HepG2 (cell line): ENCODE results near the gene KLHL3.

Experiments used
- CREM ChIP-seq, 2 experiments: sonication (generic) in 1 of 2; formaldehyde crosslinking in 1 of 2; IDR thresholded peaks; 2 replicates each; pipeline versions ENCODE4 v1.4.0 to v1.6.1; 2016 to 2020; ENCODE audit warnings: antibody characterized with exemption in 1 of 2, mild to moderate bottlenecking in 1 of 2, missing genetic modification reagents in 1 of 2
- HOXA7 ChIP-seq: sonication (generic); formaldehyde crosslinking; IDR thresholded peaks from 2 replicates; pipeline ENCODE4 v1.8.1; 2022; ENCODE audit warnings: mild to moderate bottlenecking, missing genetic modification reagents, moderate library complexity
- POLR2AphosphoS5 ChIP-seq: IDR thresholded peaks from 2 replicates; pipeline ENCODE4 v1.6.1; 2012; ENCODE audit warnings: low read depth, low read length
- TOE1 ChIP-seq: sonication (generic); formaldehyde crosslinking; IDR thresholded peaks from 2 replicates; pipeline ENCODE4 v1.4.0; 2020; ENCODE audit warnings: mild to moderate bottlenecking, missing genetic modification reagents
- TF ChIP-seq, protein P1 (sequence below): sonication (generic); formaldehyde crosslinking; IDR thresholded peaks from 2 replicates; pipeline ENCODE4 v1.5.0; 2020; ENCODE audit warnings: mild to moderate bottlenecking, missing genetic modification reagents, moderate library complexity

DNA sequence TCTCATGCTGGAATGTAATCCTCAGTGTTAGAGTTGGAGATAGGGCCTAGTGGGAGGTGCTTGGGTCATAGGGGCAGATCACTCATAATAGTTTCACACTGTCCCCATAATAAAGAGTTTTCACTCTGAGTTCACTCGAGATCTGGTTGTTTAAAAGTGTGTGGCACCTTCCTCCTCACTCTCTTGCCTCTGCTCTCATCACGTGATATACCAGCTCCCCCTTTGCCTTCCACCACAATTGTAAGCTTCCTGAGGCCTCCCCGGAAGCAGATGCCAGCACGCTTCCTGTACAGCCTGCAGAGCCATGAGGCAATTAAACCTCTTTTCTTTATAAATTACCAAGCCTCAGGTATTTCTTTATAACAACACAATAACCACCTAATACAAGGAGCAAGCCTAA lies 3.8 kb upstream of the KLHL3 start:
- TF ChIP-seq CREM (IDR thresholded peaks at IDR 0.05) (no peak), CREM (CRISPR knock-in tag; IDR thresholded peaks at IDR 0.05) (no peak), TOE1 (no peak), POLR2AphosphoS5 (no peak), HOXA7 (CRISPR knock-in tag) (no peak)
- TF ChIP-seq, protein P1, sequence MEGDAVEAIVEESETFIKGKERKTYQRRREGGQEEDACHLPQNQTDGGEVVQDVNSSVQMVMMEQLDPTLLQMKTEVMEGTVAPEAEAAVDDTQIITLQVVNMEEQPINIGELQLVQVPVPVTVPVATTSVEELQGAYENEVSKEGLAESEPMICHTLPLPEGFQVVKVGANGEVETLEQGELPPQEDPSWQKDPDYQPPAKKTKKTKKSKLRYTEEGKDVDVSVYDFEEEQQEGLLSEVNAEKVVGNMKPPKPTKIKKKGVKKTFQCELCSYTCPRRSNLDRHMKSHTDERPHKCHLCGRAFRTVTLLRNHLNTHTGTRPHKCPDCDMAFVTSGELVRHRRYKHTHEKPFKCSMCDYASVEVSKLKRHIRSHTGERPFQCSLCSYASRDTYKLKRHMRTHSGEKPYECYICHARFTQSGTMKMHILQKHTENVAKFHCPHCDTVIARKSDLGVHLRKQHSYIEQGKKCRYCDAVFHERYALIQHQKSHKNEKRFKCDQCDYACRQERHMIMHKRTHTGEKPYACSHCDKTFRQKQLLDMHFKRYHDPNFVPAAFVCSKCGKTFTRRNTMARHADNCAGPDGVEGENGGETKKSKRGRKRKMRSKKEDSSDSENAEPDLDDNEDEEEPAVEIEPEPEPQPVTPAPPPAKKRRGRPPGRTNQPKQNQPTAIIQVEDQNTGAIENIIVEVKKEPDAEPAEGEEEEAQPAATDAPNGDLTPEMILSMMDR (CRISPR knock-in tag): no peak
